Fibroblast of the aortic adventitia (primary cell): ENCODE measurements around the gene CCDC187. TPM values are rescaled to one million over a fixed set of nuclear protein-coding genes. Genes with fewer than 3 reads are reported as not detected.

ENCODE experiments used
- DNase-seq: peaks from one replicate; pipeline ENCODE4 v3.0.0-alpha.2; 2010; ENCODE audit warnings: low read depth
- H3K4me3 ChIP-seq: 2 replicates; pipeline ENCODE4 v1.5.1; 2011; ENCODE audit warnings: low read depth, mild to moderate bottlenecking, control low read depth, low read length, moderate library complexity
- CTCF ChIP-seq: IDR thresholded peaks from 2 replicates; pipeline ENCODE4 v1.5.1; 2011; ENCODE audit warnings: mild to moderate bottlenecking, low read length, control low read depth, inconsistent platforms; ENCODE audit not compliant: insufficient read depth
- total RNA-seq: library from RNA; depleted of rRNA; stranded (reverse); fragments of >200 nt; gene quantifications from 2 replicates; pipeline ENCODE4 v1.2.3, GENCODE V29; 2012; ENCODE audit warnings: low replicate concordance

CCDC187 gene
- total RNA-seq, 1 donor = under 0.01 TPM

GRCh38 chr9:136287960-136288753, 15.7 kb downstream of the CCDC187 start:
- H3K4me3 ChIP-seq = no peak overlapping the region
- TF ChIP-seq CTCF = no peak
- no peak for DNase-seq

- no peak for DNase-seq
- no peak for TF ChIP-seq CTCF
- no peak overlapping the region for H3K4me3 ChIP-seq
Measured at GRCh38 chr9:136286987-136287379, 16.9 kb downstream of the CCDC187 start.

GRCh38 chr9:136286359-136286986, 17.4 kb downstream of the CCDC187 start:
- DNase-seq = no peak
- H3K4me3 ChIP-seq = no peak overlapping the region
- TF ChIP-seq CTCF = no peak

- no peak for TF ChIP-seq CTCF
- no peak overlapping the region for H3K4me3 ChIP-seq
- no peak for DNase-seq
Measured at GRCh38 chr9:136285501-136286358, 18.2 kb downstream of the CCDC187 start.

GRCh38 chr9:136284951-136285350, 18.9 kb downstream of the CCDC187 start:
- DNase-seq = no peak
- no peak for TF ChIP-seq CTCF

GRCh38 chr9:136284311-136284710, 19.6 kb downstream of the CCDC187 start:
- no peak for DNase-seq
- TF ChIP-seq CTCF = no peak
- H3K4me3 ChIP-seq = no peak overlapping the region

More at GRCh38 chr9:136284951-136285350, 18.9 kb downstream of the CCDC187 start:
- no peak overlapping the region for H3K4me3 ChIP-seq
